ENCODE measurements around the gene TBC1D25. TPM values are rescaled to one million over a fixed set of nuclear protein-coding genes. Genes with fewer than 3 reads are reported as not detected.

The TBC1D25 gene
- total RNA-seq, 2 donors from 2014 or later: 5.4 to 5.9 TPM

DNA sequence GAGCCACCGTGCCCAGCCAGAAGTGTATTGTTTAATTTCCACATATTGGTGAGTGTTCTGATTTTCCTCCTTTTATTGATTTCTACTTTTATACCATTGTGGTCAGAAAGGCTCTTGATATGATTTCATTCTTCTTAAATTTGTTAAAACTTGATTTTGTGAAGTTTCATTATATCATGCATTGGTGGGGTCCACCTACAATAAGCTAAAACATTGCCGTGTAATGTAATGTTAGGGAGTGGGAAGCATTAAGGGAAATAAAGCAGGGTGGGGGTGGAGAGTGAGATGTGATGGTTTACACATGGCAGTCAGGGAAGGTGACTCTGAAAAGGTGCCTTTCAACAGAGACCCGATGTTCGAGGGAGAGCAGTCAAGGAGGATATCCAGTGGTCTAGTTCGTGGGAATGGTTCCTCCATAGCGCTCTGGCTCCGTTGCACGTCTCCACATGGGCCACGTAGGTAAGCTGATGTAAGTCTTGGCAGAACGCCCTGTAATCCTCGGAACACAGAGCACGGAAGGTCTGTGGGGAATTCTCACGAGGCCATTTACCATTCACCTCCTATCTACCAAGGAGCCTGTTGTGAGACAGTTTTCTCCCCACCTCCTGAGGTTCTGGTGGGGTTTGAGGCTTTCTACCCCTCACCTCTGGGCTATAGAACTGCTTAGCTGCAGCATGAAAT, 50.1 kb downstream of the TBC1D25 start:
- Histone ChIP-seq H3K36me3 (replicated peaks in 1 of 2; ENCODE audit: insufficient read depth in 1 of 2, low read depth in 2 of 2) (no peaks in the 10 kb centered on the region), H3K4me1 (peaks cover 15% of the 10 kb centered on the region), H3K9me3 (no peaks in the 10 kb centered on the region), H3K4me3 (no peak overlapping the region), H3K27me3 (no peaks in the 10 kb centered on the region), H3K27ac (peak overlapping the region; percentile 81 to 89 (median 85))
- TF ChIP-seq, protein P1, sequence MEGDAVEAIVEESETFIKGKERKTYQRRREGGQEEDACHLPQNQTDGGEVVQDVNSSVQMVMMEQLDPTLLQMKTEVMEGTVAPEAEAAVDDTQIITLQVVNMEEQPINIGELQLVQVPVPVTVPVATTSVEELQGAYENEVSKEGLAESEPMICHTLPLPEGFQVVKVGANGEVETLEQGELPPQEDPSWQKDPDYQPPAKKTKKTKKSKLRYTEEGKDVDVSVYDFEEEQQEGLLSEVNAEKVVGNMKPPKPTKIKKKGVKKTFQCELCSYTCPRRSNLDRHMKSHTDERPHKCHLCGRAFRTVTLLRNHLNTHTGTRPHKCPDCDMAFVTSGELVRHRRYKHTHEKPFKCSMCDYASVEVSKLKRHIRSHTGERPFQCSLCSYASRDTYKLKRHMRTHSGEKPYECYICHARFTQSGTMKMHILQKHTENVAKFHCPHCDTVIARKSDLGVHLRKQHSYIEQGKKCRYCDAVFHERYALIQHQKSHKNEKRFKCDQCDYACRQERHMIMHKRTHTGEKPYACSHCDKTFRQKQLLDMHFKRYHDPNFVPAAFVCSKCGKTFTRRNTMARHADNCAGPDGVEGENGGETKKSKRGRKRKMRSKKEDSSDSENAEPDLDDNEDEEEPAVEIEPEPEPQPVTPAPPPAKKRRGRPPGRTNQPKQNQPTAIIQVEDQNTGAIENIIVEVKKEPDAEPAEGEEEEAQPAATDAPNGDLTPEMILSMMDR (IDR thresholded peaks at IDR 0.05): no peak
- peak; percentile 58 to 89 (median 78) for TF ChIP-seq POLR2A (IDR thresholded peaks at IDR 0.05)
- peak; percentile 75 to 88 (median 85) for DNase-seq
- peak; percentile 79 for ATAC-seq
- 33 to 55% methylated on average over 8 to 10 of the region's 13 CpGs for WGBS, 2 donors
- intact Hi-C loops (cut with DNase I): no loop called here

DNA sequence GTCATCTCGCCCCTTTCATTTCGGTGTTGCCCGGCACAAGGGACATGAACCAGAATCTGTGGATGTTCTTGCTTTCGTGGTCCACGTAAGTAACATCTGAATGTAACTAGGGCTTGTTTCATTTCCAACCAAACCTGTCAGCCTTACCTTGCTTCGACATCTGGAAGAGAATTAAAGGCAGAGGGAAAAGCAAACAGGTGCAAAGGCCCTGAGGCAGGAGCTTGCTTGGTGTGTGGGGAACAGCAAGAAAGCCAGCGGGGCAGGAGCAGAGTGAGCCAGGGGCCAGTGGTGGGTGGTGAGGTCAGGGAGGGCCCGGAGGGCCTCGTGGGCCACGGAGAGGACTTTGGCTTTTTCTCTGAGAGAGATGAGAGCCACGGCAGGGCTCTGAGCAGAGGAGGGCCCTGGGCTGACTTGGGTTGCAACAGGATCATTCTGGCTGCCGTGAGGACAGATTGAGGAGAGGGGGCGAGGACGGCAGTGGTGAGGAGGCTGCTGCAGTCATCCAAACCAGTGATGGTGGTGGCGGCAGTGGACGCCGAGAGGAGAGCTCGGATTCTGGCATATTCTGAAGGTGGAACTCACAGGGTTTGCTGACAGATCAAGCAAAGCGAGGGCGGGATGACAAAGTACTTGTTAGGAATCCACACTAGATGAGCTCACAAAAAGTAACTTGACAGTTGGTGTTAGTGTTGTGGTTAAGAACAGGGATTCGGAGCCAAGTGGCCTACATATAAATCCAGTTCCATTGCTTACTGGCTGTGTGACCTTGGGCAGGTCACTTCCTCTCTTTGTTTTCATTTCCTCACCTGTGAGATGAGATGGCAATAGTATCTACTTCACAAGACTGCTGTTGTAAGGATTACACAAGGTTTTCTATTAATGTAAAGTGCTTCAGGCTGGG, 50.9 kb downstream of the TBC1D25 start:
- H3K27me3 ChIP-seq: no peaks in the 10 kb centered on the region
- 70 to 83% methylated on average over 10 to 19 of the region's 21 CpGs for WGBS, 2 donors
- H3K4me3 ChIP-seq: no peak overlapping the region
- intact Hi-C loops (cut with DNase I): no loop called here
- no peaks in the 10 kb centered on the region for H3K9me3 ChIP-seq
- ATAC-seq (peak; percentile 37), DNase-seq (no peak)
- no peaks in the 10 kb centered on the region for H3K36me3 ChIP-seq (replicated peaks in 1 of 2; ENCODE audit: insufficient read depth in 1 of 2, low read depth in 2 of 2)
- peak overlapping the region; percentile 81 to 89 (median 85) for H3K27ac ChIP-seq
- TF ChIP-seq POLR2A (IDR thresholded peaks at IDR 0.05): peak in 2 of 3 donors; percentile 3 to 14
- TF ChIP-seq, protein P1 (IDR thresholded peaks at IDR 0.05): no peak
- H3K4me1 ChIP-seq: peaks cover 15% of the 10 kb centered on the region

DNA sequence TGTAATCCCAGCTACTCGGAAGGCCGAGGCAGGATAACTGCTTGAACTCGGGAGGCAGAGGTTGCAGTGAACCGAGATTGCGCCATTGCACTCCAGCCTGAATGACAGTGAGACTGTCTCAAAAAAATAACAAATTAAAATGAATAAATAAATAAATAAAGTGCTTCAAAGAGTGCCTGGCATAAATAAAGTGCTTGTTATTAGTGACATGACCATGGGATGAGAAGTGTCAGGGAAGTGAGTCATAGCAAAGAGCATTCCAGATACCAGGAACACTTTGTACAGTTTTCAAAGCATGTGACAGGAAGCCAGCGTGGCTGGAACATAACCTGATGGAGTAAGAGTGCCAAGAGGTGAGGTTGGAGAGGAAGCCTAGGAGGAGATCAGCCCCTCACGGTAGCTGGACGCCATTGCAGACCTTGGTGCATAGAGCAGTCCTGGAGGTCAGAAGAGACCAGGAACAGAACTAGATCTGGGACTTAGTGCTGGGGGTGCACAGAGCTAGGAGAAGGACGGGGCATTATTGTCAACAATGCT, 51.8 kb downstream of the TBC1D25 start:
- Histone ChIP-seq H3K27ac (peak overlapping the region; percentile 81 to 89 (median 85)), H3K36me3 (replicated peaks in 1 of 2; ENCODE audit: insufficient read depth in 1 of 2, low read depth in 2 of 2) (no peaks in the 10 kb centered on the region), H3K27me3 (no peaks in the 10 kb centered on the region), H3K4me3 (no peak overlapping the region), H3K9me3 (no peaks in the 10 kb centered on the region), H3K4me1 (peaks cover 19% of the 10 kb centered on the region)
- DNase-seq: peak; percentile 71 to 85 (median 84)
- WGBS, 2 donors: 16 to 52% methylated on average over 4 to 9 of the region's 9 CpGs
- peak; percentile 85 for ATAC-seq
- intact Hi-C loops (cut with DNase I): no loop called here
- TF ChIP-seq POLR2A (IDR thresholded peaks at IDR 0.05): peak; percentile 68 to 73 (median 70)
- TF ChIP-seq, protein P1 (IDR thresholded peaks at IDR 0.05): peak in 4 of 7 experiments; percentile 35 to 47 (median 42)

DNA sequence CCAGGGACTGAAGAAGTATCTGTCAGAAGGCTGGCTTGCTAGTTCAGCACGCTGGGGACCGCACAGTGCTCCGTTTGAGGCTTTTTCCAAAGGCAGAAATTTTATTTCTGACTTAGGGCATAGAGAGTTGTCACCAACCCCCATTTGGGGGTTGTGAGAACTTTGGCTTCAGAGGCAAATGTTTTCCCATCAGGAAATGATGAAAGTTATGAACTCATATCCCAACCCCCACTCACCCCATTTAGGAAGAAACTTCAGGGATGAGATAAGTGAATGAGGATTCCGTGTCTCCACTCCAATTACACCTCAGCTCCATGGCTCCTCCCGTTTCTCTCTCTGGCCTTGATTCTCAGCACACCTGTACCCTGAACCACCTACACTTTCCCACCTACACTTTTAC, 53.5 kb downstream of the TBC1D25 start:
- DNase-seq: no peak
- WGBS, 2 donors: 62 to 67% methylated on average over 5 of the region's 5 CpGs
- Histone ChIP-seq H3K9me3 (no peaks in the 10 kb centered on the region), H3K36me3 (replicated peaks in 1 of 2; ENCODE audit: insufficient read depth in 1 of 2, low read depth in 2 of 2) (no peaks in the 10 kb centered on the region), H3K27me3 (no peaks in the 10 kb centered on the region), H3K27ac (peak overlapping the region; percentile 5 to 89 (median 85)), H3K4me3 (no peak overlapping the region), H3K4me1 (peaks cover 27% of the 10 kb centered on the region)
- intact Hi-C loops (cut with DNase I): no loop called here
- ATAC-seq: no peak
- TF ChIP-seq, protein P1 (IDR thresholded peaks at IDR 0.05): no peak
- peak in 2 of 3 donors; percentile 10 to 26 for TF ChIP-seq POLR2A (IDR thresholded peaks at IDR 0.05)
